ENCODE results near the gene PLPP4.

The PLPP4 gene

DNA sequence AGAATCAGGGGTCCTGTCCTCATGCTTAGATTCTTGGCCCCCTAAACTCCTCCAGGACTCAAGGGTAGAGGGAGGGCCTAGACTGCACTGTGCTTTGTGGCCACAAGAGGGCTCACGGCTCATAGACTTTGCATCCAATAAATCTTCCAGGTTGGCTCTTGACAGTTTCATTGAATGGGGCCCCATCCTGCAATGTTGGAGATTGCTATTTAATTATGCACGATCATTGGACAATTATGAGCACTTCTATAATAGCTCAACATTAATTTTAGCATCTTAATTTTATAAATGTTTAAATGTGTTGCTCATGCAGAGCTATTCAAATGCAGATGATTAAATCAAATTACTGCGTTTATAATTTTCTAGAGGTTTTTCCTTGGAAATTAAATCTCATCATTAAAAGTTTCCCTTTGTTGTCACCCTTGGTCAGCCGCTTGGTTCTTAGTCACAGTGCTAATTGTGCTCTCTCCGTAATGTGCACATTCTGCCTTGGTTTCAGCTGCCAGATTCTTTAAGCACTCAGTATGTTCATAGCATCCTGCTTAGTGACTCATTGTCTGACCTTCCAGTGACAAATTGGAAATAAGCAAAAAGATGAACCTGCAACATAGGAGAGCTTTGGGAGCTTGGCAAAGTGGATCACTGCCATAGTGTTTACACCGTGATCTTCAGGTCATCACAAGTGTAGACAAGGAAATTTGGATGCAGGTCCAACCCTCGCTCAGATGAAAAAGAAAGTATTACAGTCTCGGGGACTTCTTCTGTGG is 33.4 kb upstream of the PLPP4 start:
- TF ChIP-seq, protein P1, sequence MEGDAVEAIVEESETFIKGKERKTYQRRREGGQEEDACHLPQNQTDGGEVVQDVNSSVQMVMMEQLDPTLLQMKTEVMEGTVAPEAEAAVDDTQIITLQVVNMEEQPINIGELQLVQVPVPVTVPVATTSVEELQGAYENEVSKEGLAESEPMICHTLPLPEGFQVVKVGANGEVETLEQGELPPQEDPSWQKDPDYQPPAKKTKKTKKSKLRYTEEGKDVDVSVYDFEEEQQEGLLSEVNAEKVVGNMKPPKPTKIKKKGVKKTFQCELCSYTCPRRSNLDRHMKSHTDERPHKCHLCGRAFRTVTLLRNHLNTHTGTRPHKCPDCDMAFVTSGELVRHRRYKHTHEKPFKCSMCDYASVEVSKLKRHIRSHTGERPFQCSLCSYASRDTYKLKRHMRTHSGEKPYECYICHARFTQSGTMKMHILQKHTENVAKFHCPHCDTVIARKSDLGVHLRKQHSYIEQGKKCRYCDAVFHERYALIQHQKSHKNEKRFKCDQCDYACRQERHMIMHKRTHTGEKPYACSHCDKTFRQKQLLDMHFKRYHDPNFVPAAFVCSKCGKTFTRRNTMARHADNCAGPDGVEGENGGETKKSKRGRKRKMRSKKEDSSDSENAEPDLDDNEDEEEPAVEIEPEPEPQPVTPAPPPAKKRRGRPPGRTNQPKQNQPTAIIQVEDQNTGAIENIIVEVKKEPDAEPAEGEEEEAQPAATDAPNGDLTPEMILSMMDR (IDR thresholded peaks at IDR 0.05), result peak; percentile 87
- no peak for TF ChIP-seq ZFX (IDR thresholded peaks at IDR 0.05; ENCODE audit: borderline replicate concordance)
- no peak overlapping the region for H3K27ac ChIP-seq

DNA sequence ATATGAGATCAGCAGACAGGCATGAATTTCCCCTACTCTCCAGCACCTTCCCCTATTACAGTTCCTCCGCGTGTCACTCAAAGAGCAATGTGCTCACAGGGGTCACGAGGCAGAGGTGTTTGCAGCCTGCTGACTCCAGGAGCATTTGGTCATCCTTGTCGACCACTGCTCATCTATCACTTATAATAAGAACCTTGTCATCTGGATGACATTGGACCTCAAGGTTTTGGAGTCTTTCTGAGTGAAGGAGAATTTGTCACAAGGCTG is 32.9 kb upstream of the PLPP4 start:
- H3K27ac ChIP-seq, result no peak overlapping the region
- TF ChIP-seq, protein P1 (IDR thresholded peaks at IDR 0.05), result no peak
- no peak for TF ChIP-seq ZFX (IDR thresholded peaks at IDR 0.05; ENCODE audit: borderline replicate concordance)

DNA sequence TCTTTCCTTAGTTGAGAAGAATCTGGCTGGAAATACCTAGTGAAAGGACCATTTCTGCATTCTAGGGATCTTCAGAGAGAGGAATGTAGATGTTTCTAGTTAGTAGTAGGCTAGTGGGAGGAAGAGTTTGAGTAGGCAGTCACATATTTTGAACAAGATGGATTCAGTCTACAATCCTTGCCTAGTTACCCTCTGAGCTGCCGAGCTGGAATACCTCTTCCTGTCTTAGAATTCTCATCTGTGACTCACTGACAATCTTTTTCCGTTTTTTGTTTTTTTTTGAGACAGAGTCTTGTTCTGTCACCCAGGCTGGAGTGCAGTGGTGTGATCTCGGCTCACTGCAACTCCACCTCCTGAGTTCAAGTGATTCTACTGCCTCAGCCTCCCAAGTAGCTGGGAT is 30.7 kb upstream of the PLPP4 start:
- no peak overlapping the region for H3K27ac ChIP-seq
- no peak for TF ChIP-seq ZFX (IDR thresholded peaks at IDR 0.05; ENCODE audit: borderline replicate concordance)
- TF ChIP-seq, protein P1 (IDR thresholded peaks at IDR 0.05), result no peak

DNA sequence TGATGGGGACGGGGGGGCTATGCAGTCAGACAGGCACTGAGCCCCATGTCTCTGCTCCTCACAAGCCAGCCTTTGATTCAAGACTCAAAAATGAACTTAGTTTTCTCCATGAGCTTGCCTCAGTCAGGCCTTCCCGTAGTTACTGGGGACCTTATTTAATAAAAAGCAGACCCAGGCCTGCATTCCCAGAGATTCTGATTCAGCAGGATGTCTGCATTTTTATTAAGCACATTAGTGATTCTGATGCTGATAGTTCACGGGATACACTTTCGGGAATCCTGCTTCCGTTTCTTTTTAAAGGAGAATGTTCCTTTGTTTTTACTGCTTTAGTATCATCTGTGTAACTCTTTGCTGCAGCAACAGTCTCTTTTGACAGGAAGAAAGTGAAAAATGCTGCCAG is 28.3 kb upstream of the PLPP4 start:
- no peak for TF ChIP-seq ZFX (IDR thresholded peaks at IDR 0.05; ENCODE audit: borderline replicate concordance)
- TF ChIP-seq, protein P1 (IDR thresholded peaks at IDR 0.05), result no peak
- no peak overlapping the region for H3K27ac ChIP-seq

DNA sequence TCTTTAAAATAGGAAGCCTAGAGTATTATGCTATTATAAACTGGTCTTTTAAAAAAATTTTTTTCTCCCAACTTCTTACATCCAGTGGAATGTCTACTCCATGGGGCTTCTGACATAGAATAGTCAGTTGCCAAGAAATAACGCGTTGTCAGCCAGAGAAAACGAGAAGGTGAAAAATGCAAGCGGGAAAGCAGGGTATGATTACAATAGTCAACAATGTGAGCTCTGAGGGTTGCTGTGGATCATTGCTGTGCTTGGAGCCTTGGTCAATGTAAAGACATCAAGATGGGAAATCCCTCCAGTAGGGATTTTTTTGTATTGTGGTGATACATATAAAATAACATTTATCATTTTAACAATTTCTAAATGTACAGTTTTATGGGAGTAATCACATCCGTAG is 27.6 kb upstream of the PLPP4 start:
- TF ChIP-seq, protein P1 (IDR thresholded peaks at IDR 0.05), result no peak
- no peak overlapping the region for H3K27ac ChIP-seq

DNA sequence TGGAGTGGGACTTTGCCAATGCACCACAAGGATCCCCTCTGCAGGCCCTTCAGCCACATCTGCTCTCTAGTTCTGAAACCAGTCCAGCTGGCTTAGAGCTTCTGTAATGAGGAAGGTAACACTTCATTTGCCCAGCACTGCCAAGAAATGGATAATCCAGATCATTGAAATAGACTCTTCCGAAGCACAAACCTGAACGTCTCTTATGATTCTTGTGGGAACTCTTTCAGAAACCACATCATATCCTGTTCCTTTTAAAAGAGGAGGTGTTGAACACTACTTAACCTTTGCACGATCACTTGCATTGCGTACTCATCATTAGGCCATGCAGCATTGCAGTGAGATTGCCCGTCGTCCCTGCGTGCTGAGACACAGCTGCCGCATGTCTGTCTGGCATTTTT is 25.8 kb upstream of the PLPP4 start:
- H3K27ac ChIP-seq, result no peak overlapping the region
- TF ChIP-seq, protein P1 (IDR thresholded peaks at IDR 0.05), result no peak
- no peak for TF ChIP-seq ZFX (IDR thresholded peaks at IDR 0.05; ENCODE audit: borderline replicate concordance)

DNA sequence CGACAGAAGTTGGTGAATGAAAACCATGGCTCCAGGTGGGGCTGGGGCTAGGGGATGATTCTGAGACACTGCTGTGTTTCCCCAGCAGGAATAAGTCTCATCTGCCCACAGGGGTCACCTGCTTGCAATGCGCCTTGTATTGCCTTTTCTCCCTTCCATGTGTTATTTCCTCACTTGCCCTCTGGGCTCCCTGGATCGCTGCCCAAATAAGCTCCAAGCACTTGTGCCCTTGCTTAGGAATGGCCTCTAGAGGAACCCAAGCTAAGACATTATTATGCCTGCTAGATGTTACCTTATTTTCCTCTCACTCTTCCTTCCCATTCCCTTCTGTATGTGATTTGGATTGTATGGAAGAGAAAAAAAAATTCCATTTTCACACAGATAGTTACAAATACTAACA is 24.8 kb upstream of the PLPP4 start:
- H3K27ac ChIP-seq, result no peak overlapping the region
- TF ChIP-seq ZFX (IDR thresholded peaks at IDR 0.05; ENCODE audit: borderline replicate concordance), result no peak
- TF ChIP-seq, protein P1 (IDR thresholded peaks at IDR 0.05), result no peak
